Measurements from ENCODE around the gene STXBP5. TPM values are rescaled to one million over a fixed set of nuclear protein-coding genes. Genes with fewer than 3 reads are reported as not detected.

STXBP5 gene
- total RNA-seq, 1 experiment from 2014 or later, result 11.6 TPM

GRCh38 chr6:147166992-147167391, 37.2 kb upstream of the STXBP5 start:
- Mint-ChIP-seq H3K27me3 (ENCODE audit: low read depth) (no peaks in the 10 kb centered on the region), H3K36me3 (ENCODE audit: insufficient read depth in 1 of 3, low read depth in 3 of 3) (no peaks in the 10 kb centered on the region), H3K4me3 (no peak overlapping the region), H3K9me3 (no peaks in the 10 kb centered on the region; a peak in 1 of 5 replicates), H3K4me1 (peaks cover 2 to 5% of the 10 kb centered on the region in 2 experiments; a peak in 2 of 4 replicates), H3K27ac (no peak overlapping the region)
- no peak for TF ChIP-seq CTCF (conservative IDR thresholded peaks at IDR 0.05)
- Histone ChIP-seq H3K14ac (ENCODE audit: insufficient read depth, low read length) (no peak overlapping the region), H3T11ph (ENCODE audit: low read length) (no peak overlapping the region), H3K56ac (ENCODE audit: insufficient read length, low read depth, low read length) (no peak overlapping the region), H3K4ac (ENCODE audit: low read depth, low read length) (no peak overlapping the region), H2BK120ac (ENCODE audit: low read depth, low read length, poor library complexity, severe bottlenecking) (no peak overlapping the region), H2BK20ac (ENCODE audit: low read depth, low read length, poor library complexity, severe bottlenecking) (no peak overlapping the region), H3K9me3 (ENCODE audit: control insufficient read depth, low read depth, low read length) (no peaks in the 10 kb centered on the region), H2AFZ (ENCODE audit: low read length) (no peak overlapping the region), H3K79me2 (ENCODE audit: insufficient read depth, low read length) (no peaks in the 10 kb centered on the region), H2BK12ac (ENCODE audit: insufficient read length, low read depth, low read length) (no peak overlapping the region), H3K79me1 (ENCODE audit: insufficient read depth, low read depth, low read length, poor library complexity, severe bottlenecking) (no peaks in the 10 kb centered on the region), H3K27me3 (ENCODE audit: insufficient read depth, low read length) (no peaks in the 10 kb centered on the region), H3K23me2 (ENCODE audit: insufficient read length, low read depth, low read length, poor library complexity, severe bottlenecking) (no peaks in the 10 kb centered on the region), H4K8ac (replicated peaks; ENCODE audit: insufficient read length, low read depth, low read length) (no peak overlapping the region), H2BK5ac (ENCODE audit: insufficient read length, low read length) (no peak overlapping the region), H2AK5ac (ENCODE audit: insufficient read length, low read length) (no peak overlapping the region), H3K9ac (ENCODE audit: extremely low read depth, insufficient read length, low read length) (no peak overlapping the region), H3K18ac (ENCODE audit: insufficient read length, low read depth, low read length) (no peak overlapping the region), H3K23ac (ENCODE audit: insufficient read length, low read depth, low read length) (no peak overlapping the region), H3K27ac (ENCODE audit: insufficient read length, low read depth, low read length) (no peak overlapping the region), H3K4me1 (ENCODE audit: insufficient read depth, low read length) (no peaks in the 10 kb centered on the region), H3K4me2 (ENCODE audit: insufficient read depth, insufficient read length, low read length) (no peak overlapping the region), H4K5ac (ENCODE audit: insufficient read length, low read depth, low read length) (no peak overlapping the region), H2BK15ac (ENCODE audit: low read depth, low read length) (no peak overlapping the region), H4K20me1 (ENCODE audit: control insufficient read depth, insufficient read depth, insufficient read length) (no peaks in the 10 kb centered on the region), H4K91ac (ENCODE audit: insufficient read length, low read depth, low read length) (no peak overlapping the region)
- WGBS (ENCODE audit: extremely low coverage, insufficient read length, low lambda C conversion rate), result no CpG with 5 or more reads among the region's 1 CpG
- DNase-seq, result no peak

Measured in H9 (cell line).